Stomach (tissue), 4 donors: Measurements from ENCODE around the gene TAP1.

Experiments used
- POLR2A ChIP-seq, 4 donors: fragments of 450-650 bp; IDR thresholded peaks; one replicate each; pipeline ENCODE4 v1.6.1; 2016; ENCODE audit warnings: antibody characterized with exemption in 4 of 4, control low read depth in 2 of 4, mild to moderate bottlenecking in 1 of 4, moderate library complexity in 1 of 4
- TF ChIP-seq, protein P1 (sequence below), 7 experiments: fragments of 450-650 bp in 4 of 7; fragments of 200-600 bp in 3 of 7; sonication (generic) in 3 of 7; IDR thresholded peaks; one replicate each; pipeline ENCODE4 v1.5.1; 2016 to 2019; ENCODE audit warnings: antibody characterized with exemption in 7 of 7, control low read depth in 2 of 7, mild to moderate bottlenecking in 1 of 7

DNA sequence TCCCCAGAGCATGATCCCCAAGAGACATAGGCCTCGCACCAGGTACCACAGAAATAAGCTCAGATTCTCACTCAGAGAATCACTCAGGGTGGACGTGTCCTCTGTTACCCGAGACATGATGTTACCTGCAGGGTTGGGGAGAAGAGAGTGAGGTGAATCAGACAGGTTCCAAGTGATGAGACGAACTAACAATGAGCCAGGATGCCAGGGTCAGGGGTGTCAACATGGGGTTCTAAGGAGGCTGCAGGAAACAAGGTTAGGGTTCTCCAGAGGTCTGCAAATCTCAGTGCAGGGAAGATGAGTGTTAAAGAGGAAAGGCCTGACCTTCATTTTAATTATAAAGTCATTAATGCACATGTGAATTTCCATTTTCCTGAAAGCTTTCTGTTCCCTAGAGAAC, 2.5 kb downstream of the TAP1 start:
- TF ChIP-seq, protein P1, sequence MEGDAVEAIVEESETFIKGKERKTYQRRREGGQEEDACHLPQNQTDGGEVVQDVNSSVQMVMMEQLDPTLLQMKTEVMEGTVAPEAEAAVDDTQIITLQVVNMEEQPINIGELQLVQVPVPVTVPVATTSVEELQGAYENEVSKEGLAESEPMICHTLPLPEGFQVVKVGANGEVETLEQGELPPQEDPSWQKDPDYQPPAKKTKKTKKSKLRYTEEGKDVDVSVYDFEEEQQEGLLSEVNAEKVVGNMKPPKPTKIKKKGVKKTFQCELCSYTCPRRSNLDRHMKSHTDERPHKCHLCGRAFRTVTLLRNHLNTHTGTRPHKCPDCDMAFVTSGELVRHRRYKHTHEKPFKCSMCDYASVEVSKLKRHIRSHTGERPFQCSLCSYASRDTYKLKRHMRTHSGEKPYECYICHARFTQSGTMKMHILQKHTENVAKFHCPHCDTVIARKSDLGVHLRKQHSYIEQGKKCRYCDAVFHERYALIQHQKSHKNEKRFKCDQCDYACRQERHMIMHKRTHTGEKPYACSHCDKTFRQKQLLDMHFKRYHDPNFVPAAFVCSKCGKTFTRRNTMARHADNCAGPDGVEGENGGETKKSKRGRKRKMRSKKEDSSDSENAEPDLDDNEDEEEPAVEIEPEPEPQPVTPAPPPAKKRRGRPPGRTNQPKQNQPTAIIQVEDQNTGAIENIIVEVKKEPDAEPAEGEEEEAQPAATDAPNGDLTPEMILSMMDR (IDR thresholded peaks at IDR 0.05) = no peak
- no peak for TF ChIP-seq POLR2A (IDR thresholded peaks at IDR 0.05)
